GM12864 (cell line): ENCODE measurements around the gene GNAQ.

Experiments used
- DNase-seq: peaks from one replicate; pipeline ENCODE4 v3.0.0-alpha.2; 2011; ENCODE audit warnings: low read depth
- H3K4me3 ChIP-seq: 2 replicates; pipeline ENCODE4 v1.5.1; 2011; ENCODE audit warnings: mild to moderate bottlenecking, low read depth, low read length, control low read depth
- CTCF ChIP-seq: IDR thresholded peaks from 2 replicates; pipeline ENCODE4 v1.5.1; 2011; ENCODE audit warnings: low read depth, mild to moderate bottlenecking, moderate library complexity, low read length, control low read depth, inconsistent platforms; ENCODE audit errors: missing control alignments

The GNAQ gene

GRCh38 chr9:77820293-77820954 is 211.2 kb downstream of the GNAQ start:
- DNase-seq, result no peak
- no peak overlapping the region for H3K4me3 ChIP-seq
- no peak for TF ChIP-seq CTCF

- no peak for DNase-seq
- H3K4me3 ChIP-seq, result no peak overlapping the region
- TF ChIP-seq CTCF, result no peak
These were observed 212.0 kb downstream of the GNAQ start for GRCh38 chr9:77819657-77820056.

GRCh38 chr9:77817590-77818311 is 213.9 kb downstream of the GNAQ start:
- H3K4me3 ChIP-seq, result no peak overlapping the region
- DNase-seq, result no peak
- TF ChIP-seq CTCF, result no peak

- TF ChIP-seq CTCF, result no peak
- no peak overlapping the region for H3K4me3 ChIP-seq
- no peak for DNase-seq
These were observed 214.8 kb downstream of the GNAQ start for GRCh38 chr9:77816641-77817341.

GRCh38 chr9:77815260-77815659 is 216.4 kb downstream of the GNAQ start:
- no peak for DNase-seq
- TF ChIP-seq CTCF, result no peak
- H3K4me3 ChIP-seq, result no peak overlapping the region

GRCh38 chr9:77811832-77812231 is 219.8 kb downstream of the GNAQ start:
- DNase-seq, result no peak
- no peak overlapping the region for H3K4me3 ChIP-seq
- TF ChIP-seq CTCF, result no peak
